HepG2 (cell line): ENCODE measurements around the gene PERP. TPM values are rescaled to one million over a fixed set of nuclear protein-coding genes. Genes with fewer than 3 reads are reported as not detected.
A peak's percentile ranks its signal among the peaks of the same experiment; 100 is the strongest.

Experiments used
- DMAP1 ChIP-seq: IDR thresholded peaks from 2 replicates; pipeline ENCODE4 v1.6.1; 2016
- ETV5 ChIP-seq: IDR thresholded peaks from 2 replicates; pipeline ENCODE4 v1.6.1; 2018; ENCODE audit warnings: missing biosample characterization, missing genetic modification reagents, inconsistent platforms, borderline replicate concordance
- GMEB1 ChIP-seq: sonication (generic); formaldehyde crosslinking; IDR thresholded peaks from 2 replicates; pipeline ENCODE4 v1.5.1; 2020; ENCODE audit warnings: missing genetic modification reagents, mild to moderate bottlenecking, borderline replicate concordance
- HMG20B ChIP-seq: conservative IDR thresholded peaks from 2 replicates; pipeline ENCODE4 v1.6.1; 2016; ENCODE audit warnings: missing genetic modification reagents, missing compliant biosample characterization
- MAF1 ChIP-seq: sonication (generic); formaldehyde crosslinking; IDR thresholded peaks from 2 replicates; pipeline ENCODE4 v1.5.0; 2020; ENCODE audit warnings: missing genetic modification reagents, borderline replicate concordance
- NFKB2 ChIP-seq: sonication (generic); formaldehyde crosslinking; IDR thresholded peaks from 2 replicates; pipeline ENCODE4 v1.4.0; 2020; ENCODE audit warnings: missing genetic modification reagents, borderline replicate concordance
- PHF21A ChIP-seq: sonication (generic); formaldehyde crosslinking; IDR thresholded peaks from 2 replicates; pipeline ENCODE4 v1.5.0; 2020; ENCODE audit warnings: mild to moderate bottlenecking, missing genetic modification reagents
- RAD21 ChIP-seq: fragments of 450-650 bp; formaldehyde crosslinking; IDR thresholded peaks from 2 replicates; pipeline ENCODE4 v1.5.0; 2020; ENCODE audit warnings: mild to moderate bottlenecking
- RERE ChIP-seq: IDR thresholded peaks from 2 replicates; pipeline ENCODE4 v1.6.1; 2016; ENCODE audit warnings: low read depth, missing genetic modification reagents, missing compliant biosample characterization
- REXO4 ChIP-seq: sonication (generic); formaldehyde crosslinking; IDR thresholded peaks from 2 replicates; pipeline ENCODE4 v1.8.0; 2022; ENCODE audit warnings: missing genetic modification reagents, mild to moderate bottlenecking, borderline replicate concordance
- SKI ChIP-seq: fragments of 450-650 bp; IDR thresholded peaks from one replicate; pipeline ENCODE4 v1.6.1; 2018; ENCODE audit warnings: mild to moderate bottlenecking; ENCODE audit not compliant: partially characterized antibody
- WIZ ChIP-seq: sonication (generic); formaldehyde crosslinking; IDR thresholded peaks from 2 replicates; pipeline ENCODE4 v1.5.1; 2020; ENCODE audit warnings: mild to moderate bottlenecking, missing genetic modification reagents
- ZKSCAN8 ChIP-seq: IDR thresholded peaks from 2 replicates; pipeline ENCODE4 v1.6.1; 2016; ENCODE audit warnings: borderline replicate concordance, missing genetic modification reagents, missing compliant biosample characterization
- ZNF24 ChIP-seq: fragments of 450-650 bp; IDR thresholded peaks from 2 replicates; pipeline ENCODE4 v1.6.1; 2017; ENCODE audit warnings: antibody characterized with exemption, mild to moderate bottlenecking
- ZNF296 ChIP-seq: sonication (generic); formaldehyde crosslinking; conservative IDR thresholded peaks from 2 replicates; pipeline ENCODE4 v1.5.0; 2020; ENCODE audit warnings: mild to moderate bottlenecking, missing genetic modification reagents
- ZNF431 ChIP-seq: sonication (generic); formaldehyde crosslinking; IDR thresholded peaks from 2 replicates; pipeline ENCODE4 v1.9.0; 2022; ENCODE audit warnings: missing genetic modification reagents, low read depth, mild to moderate bottlenecking, borderline replicate concordance
- ZNF543 ChIP-seq: sonication (generic); formaldehyde crosslinking; IDR thresholded peaks from 2 replicates; pipeline ENCODE4 v1.4.0; 2020; ENCODE audit warnings: mild to moderate bottlenecking, missing genetic modification reagents
- ZNF776 ChIP-seq: sonication (generic); formaldehyde crosslinking; IDR thresholded peaks from 2 replicates; pipeline ENCODE4 v1.4.0; 2020; ENCODE audit warnings: mild to moderate bottlenecking, missing genetic modification reagents
- polyA plus RNA-seq, 8 experiments: library from polyadenylated mRNA; depleted of rRNA in 3 of 8; stranded (reverse) in 7 of 8; unstranded in 1 of 8; fragments of >200 nt; fragmentation: Illumina TruSeq in 4 of 8; extraction: Trizol in 4 of 8; gene quantifications; 2 replicates each; pipeline versions ENCODE4 v1.2.1 to v1.2.3, GENCODE V29; 2011 to 2016; ENCODE audit warnings: low read depth in 4 of 8, missing spikeins in 1 of 8, mixed read lengths in 1 of 8; ENCODE audit not compliant: insufficient read depth in 1 of 8
- total RNA-seq, 5 experiments: library from RNA; depleted of rRNA; stranded (reverse); fragments of >200 nt; fragmentation: Illumina TruSeq; extraction: Trizol; gene quantifications; 2 replicates each; pipeline ENCODE4 v1.2.3, GENCODE V29; 2016; ENCODE audit warnings: low read depth in 1 of 5
- TF ChIP-seq, protein P1 (sequence below): sonication (generic); formaldehyde crosslinking; IDR thresholded peaks from 2 replicates; pipeline ENCODE4; 2020; ENCODE audit warnings: missing genetic modification reagents, mild to moderate bottlenecking, borderline replicate concordance
- TF ChIP-seq, protein P2 (sequence below): sonication (generic); formaldehyde crosslinking; IDR thresholded peaks from 2 replicates; pipeline ENCODE4 v1.4.0; 2020; ENCODE audit warnings: mild to moderate bottlenecking, missing genetic modification reagents

PERP gene
- total and polyA plus RNA-seq, 2 of the 13 experiments (the other 11 are each of a cell fraction or from before 2014, with no cell fraction given) = 26.0 to 53.0 TPM

GRCh38 chr6:138086573-138087196 lies 20.5 kb downstream of the PERP start (continued):
- TF ChIP-seq RERE (CRISPR knock-in tag) (peak; percentile 83; the same call in 1 of the 2 replicates), RAD21 (CRISPR knock-in tag) (no peak), ZNF543 (CRISPR knock-in tag) (no peak), ZNF431 (CRISPR knock-in tag) (peak; percentile 62; the same call in 1 of the 2 replicates), NFKB2 (CRISPR knock-in tag) (no peak), REXO4 (no peak), ZNF296 (CRISPR knock-in tag) (no peak), DMAP1 (CRISPR knock-in tag) (peak; percentile 71), ZNF24 (peak; percentile 63; the same call in 1 of the 2 replicates), MAF1 (CRISPR knock-in tag) (no peak), GMEB1 (CRISPR knock-in tag) (peak; percentile 35; the same call in 1 of the 2 replicates), SKI (peak; percentile 86), ZKSCAN8 (CRISPR knock-in tag) (peak; percentile 93), ETV5 (peak; percentile 79; the same call in 1 of the 2 replicates), HMG20B (CRISPR knock-in tag) (peak; percentile 88), WIZ (CRISPR knock-in tag) (no peak), PHF21A (peak; percentile 94), ZNF776 (CRISPR knock-in tag) (no peak)
- TF ChIP-seq, protein P1, sequence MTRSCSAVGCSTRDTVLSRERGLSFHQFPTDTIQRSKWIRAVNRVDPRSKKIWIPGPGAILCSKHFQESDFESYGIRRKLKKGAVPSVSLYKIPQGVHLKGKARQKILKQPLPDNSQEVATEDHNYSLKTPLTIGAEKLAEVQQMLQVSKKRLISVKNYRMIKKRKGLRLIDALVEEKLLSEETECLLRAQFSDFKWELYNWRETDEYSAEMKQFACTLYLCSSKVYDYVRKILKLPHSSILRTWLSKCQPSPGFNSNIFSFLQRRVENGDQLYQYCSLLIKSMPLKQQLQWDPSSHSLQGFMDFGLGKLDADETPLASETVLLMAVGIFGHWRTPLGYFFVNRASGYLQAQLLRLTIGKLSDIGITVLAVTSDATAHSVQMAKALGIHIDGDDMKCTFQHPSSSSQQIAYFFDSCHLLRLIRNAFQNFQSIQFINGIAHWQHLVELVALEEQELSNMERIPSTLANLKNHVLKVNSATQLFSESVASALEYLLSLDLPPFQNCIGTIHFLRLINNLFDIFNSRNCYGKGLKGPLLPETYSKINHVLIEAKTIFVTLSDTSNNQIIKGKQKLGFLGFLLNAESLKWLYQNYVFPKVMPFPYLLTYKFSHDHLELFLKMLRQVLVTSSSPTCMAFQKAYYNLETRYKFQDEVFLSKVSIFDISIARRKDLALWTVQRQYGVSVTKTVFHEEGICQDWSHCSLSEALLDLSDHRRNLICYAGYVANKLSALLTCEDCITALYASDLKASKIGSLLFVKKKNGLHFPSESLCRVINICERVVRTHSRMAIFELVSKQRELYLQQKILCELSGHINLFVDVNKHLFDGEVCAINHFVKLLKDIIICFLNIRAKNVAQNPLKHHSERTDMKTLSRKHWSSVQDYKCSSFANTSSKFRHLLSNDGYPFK (CRISPR knock-in tag) = no peak
- TF ChIP-seq, protein P2, sequence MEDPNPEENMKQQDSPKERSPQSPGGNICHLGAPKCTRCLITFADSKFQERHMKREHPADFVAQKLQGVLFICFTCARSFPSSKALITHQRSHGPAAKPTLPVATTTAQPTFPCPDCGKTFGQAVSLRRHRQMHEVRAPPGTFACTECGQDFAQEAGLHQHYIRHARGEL (CRISPR knock-in tag) = no peak
